Motor neuron (in vitro differentiated cells): ENCODE data around the gene UNC5B. TPM values are rescaled to one million over a fixed set of nuclear protein-coding genes. Genes with fewer than 3 reads are reported as not detected.

Experiments used
- ATAC-seq, 8 experiments: fragments of 200-7000 bp; cut with Tn5 transposase; replicated peaks in 6 of 8; 2 replicates each; pipeline ENCODE4 v1.8.0; 2021; ENCODE audit warnings: mild to moderate bottlenecking in 8 of 8, moderate library complexity in 8 of 8
- H3K27ac ChIP-seq, 2 donors: fragments of 250-450 bp; sonication (Bioruptor Pico); 2 replicates each; pipeline ENCODE4 v1.9.0; 2021; ENCODE audit warnings: antibody characterized with exemption in 2 of 2, mild to moderate bottlenecking in 2 of 2, moderate library complexity in 1 of 2
- H3K4me1 ChIP-seq, 2 donors: fragments of 250-450 bp; sonication (Bioruptor Pico); replicated peaks in 1 of 2; 2 replicates each; pipeline ENCODE4 v1.6.1; 2021; ENCODE audit warnings: antibody characterized with exemption in 2 of 2, mild to moderate bottlenecking in 2 of 2, moderate library complexity in 1 of 2
- H3K4me3 ChIP-seq, 5 donors: fragments of 250-450 bp; sonication (Bioruptor Pico); 2 replicates each; pipeline ENCODE4 v1.9.0; 2021; ENCODE audit warnings: antibody characterized with exemption in 5 of 5, mild to moderate bottlenecking in 5 of 5, moderate library complexity in 4 of 5
- WGBS, 10 experiments: fragments of 450-650 bp; shearing (Covaris generic); methylation state at CpG; one replicate each; pipeline ENCODE4 v1.0.0; 2022; 5-methylcytosine and 5-hydroxymethylcytosine counted together
- in situ Hi-C, 9 experiments: fragments of 400-800 bp; cut with MboI; loops; one replicate each; pipeline ENCODE4 v1.15.0; 2021; ENCODE audit warnings: low sequenced_read_pairs in 9 of 9, low pct_unique_long_range_greater_than_20kb in 2 of 9; ENCODE audit not compliant: unreplicated experiment in 9 of 9
- total RNA-seq, 8 experiments: library from RNA; unstranded; fragments of 300-600 nt; gene quantifications; 2 replicates each; pipeline versions ENCODE4 v1.2.3 to v1.2.4, GENCODE V29; 2022

The UNC5B gene
- total RNA-seq, 8 experiments from 2014 or later: 1.4 to 53.5 (median 18.2) TPM

- ATAC-seq: peak in 2 of 8 experiments; percentile 24 to 32
- Histone ChIP-seq H3K4me3 (no peak overlapping the region), H3K4me1 (peaks cover 48 to 52% of the 10 kb centered on the region in 2 donors), H3K27ac (no peak overlapping the region)
- WGBS, 10 experiments: 40 to 100% (median 100%) methylated on average over 1 to 3 of the region's 15 CpGs; no CpG with 5 or more reads in 4 of the 10 experiments
- in situ Hi-C loops: no loop called here
Observed at GRCh38 chr10:71335173-71335708, 122.9 kb downstream of the UNC5B start.

GRCh38 chr10:71336632-71337031 lies 124.3 kb downstream of the UNC5B start:
- H3K27ac ChIP-seq: no peak overlapping the region
- in situ Hi-C loops: no loop called here
- no peak for ATAC-seq
- 67 to 100% (median 90%) methylated on average over 1 to 5 of the region's 6 CpGs; no CpG with 5 or more reads in 3 of the 10 experiments for WGBS, 10 experiments
- no peak overlapping the region for H3K4me3 ChIP-seq
- peaks cover 46 to 52% of the 10 kb centered on the region in 2 donors for H3K4me1 ChIP-seq

- in situ Hi-C loops: no loop called here
- whole genome bisulfite sequencing, 10 experiments: 20 to 100% (median 83%) methylated on average over 1 to 12 of the region's 13 CpGs; no CpG with 5 or more reads in 4 of the 10 experiments
- Histone ChIP-seq H3K27ac (no peak overlapping the region), H3K4me1 (peaks cover 52 to 59% of the 10 kb centered on the region in 2 donors), H3K4me3 (no peak overlapping the region)
- no peak for ATAC-seq
Observed at GRCh38 chr10:71337219-71337701, 124.9 kb downstream of the UNC5B start.

- H3K4me1 ChIP-seq: peaks cover 53 to 60% of the 10 kb centered on the region in 2 donors
- peak in 5 of 8 experiments; percentile 15 to 81 (median 20) for ATAC-seq
- in situ Hi-C loops: no loop called here
- 20 to 100% (median 81%) methylated on average over 1 to 6 of the region's 13 CpGs for WGBS, 10 experiments
- H3K27ac ChIP-seq: no peak overlapping the region
- H3K4me3 ChIP-seq: no peak overlapping the region
Observed at GRCh38 chr10:71338728-71339495, 126.5 kb downstream of the UNC5B start.

- whole genome bisulfite sequencing, 10 experiments: 57 to 100% (median 100%) methylated on average over 1 to 2 of the region's 10 CpGs; no CpG with 5 or more reads in 4 of the 10 experiments
- Histone ChIP-seq H3K4me1 (peaks cover 53 to 60% of the 10 kb centered on the region in 2 donors), H3K27ac (no peak overlapping the region), H3K4me3 (no peak overlapping the region)
- no peak for ATAC-seq
- in situ Hi-C loops: no loop called here
Observed at GRCh38 chr10:71339796-71340589, 127.6 kb downstream of the UNC5B start.

GRCh38 chr10:71342573-71343391 lies 130.4 kb downstream of the UNC5B start:
- peak overlapping the region; percentile 1 to 15 for H3K27ac ChIP-seq
- H3K4me1 ChIP-seq: peaks cover 64 to 77% of the 10 kb centered on the region in 2 donors
- in situ Hi-C loops: no loop called here
- WGBS, 10 experiments: 23 to 100% (median 67%) methylated on average over 1 to 4 of the region's 8 CpGs; no CpG with 5 or more reads in 5 of the 10 experiments
- H3K4me3 ChIP-seq: no peak overlapping the region
- peak in 6 of 8 experiments; percentile 65 to 74 (median 72) for ATAC-seq

GRCh38 chr10:71343392-71343773 lies 131.0 kb downstream of the UNC5B start:
- WGBS, 10 experiments: 75 to 100% (median 93%) methylated on average over 1 to 5 of the region's 5 CpGs; no CpG with 5 or more reads in 2 of the 10 experiments
- in situ Hi-C loops: no loop called here
- Histone ChIP-seq H3K27ac (no peak overlapping the region), H3K4me3 (no peak overlapping the region), H3K4me1 (peaks cover 66 to 80% of the 10 kb centered on the region in 2 donors)
- ATAC-seq: peak in 3 of 8 experiments; percentile 10 to 45 (median 30)

- ATAC-seq: peak in 3 of 8 experiments; percentile 51 to 58 (median 52)
- WGBS, 10 experiments: 0 to 84% (median 58%) methylated on average over 1 to 7 of the region's 9 CpGs; no CpG with 5 or more reads in 3 of the 10 experiments
- in situ Hi-C loops: no loop called here
- Histone ChIP-seq H3K4me1 (peaks cover 64 to 74% of the 10 kb centered on the region in 2 donors), H3K27ac (peak overlapping the region; percentile 41 to 51), H3K4me3 (no peak overlapping the region)
Observed at GRCh38 chr10:71344154-71344925, 132.0 kb downstream of the UNC5B start.

- WGBS, 10 experiments: 40 to 100% (median 60%) methylated on average over 1 to 3 of the region's 3 CpGs; no CpG with 5 or more reads in 5 of the 10 experiments
- Histone ChIP-seq H3K4me1 (peaks cover 64 to 67% of the 10 kb centered on the region in 2 donors), H3K27ac (peak overlapping the region; percentile 28 to 41), H3K4me3 (no peak overlapping the region)
- peak in 5 of 8 experiments; percentile 29 to 60 (median 54) for ATAC-seq
- in situ Hi-C loops: no loop called here
Observed at GRCh38 chr10:71344993-71345480, 132.7 kb downstream of the UNC5B start.

- peaks cover 64% of the 10 kb centered on the region in 2 donors for H3K4me1 ChIP-seq
- no peak for ATAC-seq
- H3K4me3 ChIP-seq: no peak overlapping the region
- in situ Hi-C loops: no loop called here
- WGBS, 10 experiments: 20 to 100% (median 94%) methylated on average over 1 to 7 of the region's 10 CpGs; no CpG with 5 or more reads in 4 of the 10 experiments
- peak overlapping the region; percentile 28 to 41 for H3K27ac ChIP-seq
Observed at GRCh38 chr10:71345694-71346093, 133.3 kb downstream of the UNC5B start.

- in situ Hi-C loops: no loop called here
- 40 to 50% methylated on average over 1 to 2 of the region's 3 CpGs; no CpG with 5 or more reads in 8 of the 10 experiments for WGBS, 10 experiments
- Histone ChIP-seq H3K4me1 (peaks cover 56 to 57% of the 10 kb centered on the region in 2 donors), H3K4me3 (no peak overlapping the region), H3K27ac (no peak overlapping the region)
- ATAC-seq: no peak
Observed at GRCh38 chr10:71346731-71347130, 134.4 kb downstream of the UNC5B start.
